NAMALWA (cell line): ENCODE results near the gene MAPKAPK5.
"Not testable (repeated sequence)": the region's sequence is repeated elsewhere in the genome, so short reads cannot be mapped to it uniquely, and the experiment has no call there.

ENCODE experiments used
- DNase-seq: peaks from one replicate; pipeline ENCODE4 v3.0.0-alpha.2; 2015; ENCODE audit warnings: low spot score

MAPKAPK5 gene

GRCh38 chr12:111886662-111887545, 44.9 kb downstream of the MAPKAPK5 start:
- DNase-seq, result no peak

DNA sequence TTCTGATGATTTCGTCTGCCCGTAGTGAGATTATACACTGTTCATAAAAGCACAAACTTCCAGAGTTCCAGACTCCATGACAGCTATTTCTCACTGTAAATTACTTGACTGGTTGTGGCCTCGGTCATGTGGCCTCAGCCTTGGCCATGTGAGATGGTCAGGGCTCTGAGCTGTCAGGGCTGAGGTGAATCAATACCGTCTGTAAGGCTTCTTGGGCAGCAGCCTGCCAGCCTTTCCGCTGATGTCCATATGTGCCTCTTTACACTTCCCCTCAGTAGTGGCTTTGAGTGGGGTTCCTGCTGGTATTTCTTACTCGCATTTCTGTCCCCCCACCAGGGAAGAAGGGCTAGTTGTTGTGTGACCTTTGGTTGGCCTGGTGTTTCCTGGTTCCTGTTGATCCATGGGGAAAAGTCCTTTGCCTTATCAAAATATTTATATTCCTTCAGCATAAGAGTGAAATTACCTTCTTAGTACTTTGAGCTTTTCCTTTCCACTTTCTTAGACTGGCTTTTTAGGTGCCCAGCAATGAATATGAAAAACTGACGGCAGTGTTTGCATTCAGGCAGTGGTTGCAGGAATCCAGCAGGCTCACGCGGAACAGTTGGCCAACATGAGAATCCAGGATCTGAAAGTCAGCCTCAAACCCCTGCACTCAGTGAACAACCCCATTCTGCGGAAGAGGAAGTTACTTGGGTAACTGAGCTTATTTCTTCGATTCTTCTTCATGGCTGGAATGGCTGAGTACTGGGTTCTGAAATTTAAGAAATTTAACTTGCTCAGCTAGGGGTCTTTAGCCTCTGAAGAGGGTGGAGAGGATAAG, 46.1 kb downstream of the MAPKAPK5 start:
- no peak for DNase-seq

GRCh38 chr12:111893287-111893686, 51.3 kb downstream of the MAPKAPK5 start:
- no peak for DNase-seq

DNA sequence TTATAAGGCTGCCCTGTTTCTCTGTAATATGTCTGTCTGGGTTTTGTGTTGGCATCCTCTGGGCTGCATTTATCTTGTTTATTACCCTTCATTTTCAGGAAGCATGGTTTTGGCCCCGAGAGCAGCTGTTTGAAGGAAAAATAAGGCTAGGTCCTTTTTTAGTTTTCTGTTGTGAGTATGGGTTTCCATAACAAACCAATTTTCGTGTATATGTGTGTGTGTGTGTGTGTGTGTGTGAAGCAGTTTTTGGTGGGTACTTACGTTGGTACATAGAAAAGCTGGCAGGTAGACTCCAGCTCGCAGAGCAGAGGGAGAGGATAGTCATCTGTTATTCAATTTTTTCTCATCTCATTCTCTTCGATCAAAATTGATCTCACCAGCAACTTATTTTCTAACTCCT, 52.5 kb downstream of the MAPKAPK5 start:
- DNase-seq, result no peak

DNA sequence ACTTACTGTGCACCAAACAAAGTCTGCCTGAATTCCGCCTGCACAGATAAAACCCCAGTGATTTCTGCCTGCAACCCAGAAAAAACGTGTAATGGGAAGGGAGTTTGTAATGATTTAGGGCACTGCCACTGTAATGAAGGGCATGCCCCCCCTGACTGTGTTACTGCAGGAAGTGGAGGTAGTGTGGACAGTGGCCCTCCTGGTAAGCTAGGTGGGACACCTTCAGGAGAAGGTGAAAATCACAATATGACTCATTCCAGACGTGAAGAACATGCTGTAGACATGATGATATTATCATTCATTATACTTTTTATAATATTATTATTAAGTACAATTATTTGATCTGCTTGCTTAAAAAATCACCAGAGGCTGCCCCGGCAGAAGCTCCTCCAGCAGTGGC, 59.2 kb downstream of the MAPKAPK5 start:
- no peak for DNase-seq

DNA sequence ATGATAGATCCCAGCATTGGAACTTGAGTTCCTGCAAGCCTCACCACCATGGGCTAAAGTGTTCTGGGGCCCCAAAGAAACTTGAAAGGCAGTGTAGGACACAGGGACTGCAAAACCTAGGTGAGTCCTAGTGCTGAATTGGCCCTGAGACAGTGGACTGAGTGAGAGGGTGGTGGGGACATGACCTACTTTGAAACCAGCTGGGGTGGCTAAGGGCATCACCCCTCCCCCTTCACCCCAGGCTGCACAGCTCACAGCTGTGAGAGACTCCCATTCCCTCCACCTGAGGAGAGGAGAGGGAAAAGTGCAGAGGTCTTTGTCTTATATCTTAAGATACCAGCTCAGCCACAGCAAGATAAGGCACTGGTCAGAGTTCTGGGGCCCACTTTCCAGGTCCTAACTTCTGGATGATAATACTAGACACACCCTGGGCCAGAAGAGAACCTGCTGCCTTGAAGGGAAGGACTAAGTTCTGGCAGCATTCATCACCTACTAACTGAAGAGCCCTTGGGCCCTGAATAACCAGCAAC, 62.5 kb downstream of the MAPKAPK5 start:
- DNase-seq, result no peak

- no peak for DNase-seq
These were observed 63.5 kb downstream of the MAPKAPK5 start for GRCh38 chr12:111905502-111905901.

DNA sequence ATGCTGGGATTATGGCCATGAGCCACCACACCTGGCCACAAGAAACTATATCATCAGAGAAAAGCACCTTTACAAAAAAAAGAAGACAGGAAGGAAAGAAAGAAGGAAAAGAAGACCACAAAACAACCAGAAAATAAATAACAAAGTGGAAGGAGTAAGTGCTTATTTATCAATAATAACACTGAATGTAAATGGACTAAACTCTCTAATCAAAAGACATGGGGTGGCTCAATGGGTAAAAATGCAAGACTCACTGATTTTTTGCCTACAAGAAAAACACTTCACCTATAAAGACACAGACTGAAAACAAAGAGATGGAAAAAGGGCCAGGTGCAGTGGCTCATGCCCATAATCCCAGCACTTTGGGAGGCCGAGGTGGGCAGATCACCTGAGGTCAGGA, 65.7 kb downstream of the MAPKAPK5 start:
- DNase-seq, result no peak

DNA sequence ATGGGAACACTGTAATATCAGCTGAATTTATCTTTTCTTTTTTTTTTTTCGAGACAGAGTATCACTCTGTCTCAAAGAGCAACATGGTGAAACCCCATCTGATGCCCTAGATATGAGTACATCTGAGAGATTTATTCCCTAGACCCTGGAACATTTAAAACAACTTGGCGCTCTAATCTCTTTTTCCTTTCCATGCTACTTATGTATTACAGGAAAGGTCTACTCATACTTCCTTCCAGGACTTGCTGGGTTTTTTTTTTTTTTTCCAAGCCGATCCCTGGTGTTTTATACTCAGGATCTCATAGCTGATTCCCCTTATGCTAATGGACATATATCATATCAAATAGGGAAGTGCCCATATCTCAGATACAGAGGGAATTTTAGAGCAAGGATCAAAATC, 83.1 kb downstream of the MAPKAPK5 start:
- DNase-seq, result no peak

- no peak for DNase-seq
These were observed 84.6 kb downstream of the MAPKAPK5 start for GRCh38 chr12:111926631-111927030.

- no peak for DNase-seq
These were observed 85.3 kb downstream of the MAPKAPK5 start for GRCh38 chr12:111927346-111927745.

GRCh38 chr12:111932241-111932640, 90.2 kb downstream of the MAPKAPK5 start:
- no peak for DNase-seq

DNA sequence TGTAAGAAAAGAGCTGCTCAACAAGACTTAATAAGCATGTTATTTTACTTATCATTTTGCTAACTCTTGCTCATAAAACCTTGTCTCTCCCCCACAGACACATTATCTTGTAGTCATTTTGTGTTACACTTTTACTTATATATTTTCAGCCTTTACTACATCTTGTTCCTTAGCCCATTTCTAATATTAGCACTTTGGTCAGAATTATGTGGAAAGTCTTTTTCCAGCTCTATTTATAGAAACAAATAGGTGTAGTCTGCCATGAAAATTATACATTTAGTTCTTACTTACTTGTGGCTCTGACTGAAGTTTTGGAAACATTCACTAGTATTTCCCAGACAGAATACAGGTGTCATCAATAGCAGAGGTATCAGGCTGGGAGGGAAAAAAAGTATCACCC, 94.8 kb downstream of the MAPKAPK5 start:
- DNase-seq, result no peak

- no peak for DNase-seq
These were observed 95.4 kb downstream of the MAPKAPK5 start for GRCh38 chr12:111937429-111937828.

DNA sequence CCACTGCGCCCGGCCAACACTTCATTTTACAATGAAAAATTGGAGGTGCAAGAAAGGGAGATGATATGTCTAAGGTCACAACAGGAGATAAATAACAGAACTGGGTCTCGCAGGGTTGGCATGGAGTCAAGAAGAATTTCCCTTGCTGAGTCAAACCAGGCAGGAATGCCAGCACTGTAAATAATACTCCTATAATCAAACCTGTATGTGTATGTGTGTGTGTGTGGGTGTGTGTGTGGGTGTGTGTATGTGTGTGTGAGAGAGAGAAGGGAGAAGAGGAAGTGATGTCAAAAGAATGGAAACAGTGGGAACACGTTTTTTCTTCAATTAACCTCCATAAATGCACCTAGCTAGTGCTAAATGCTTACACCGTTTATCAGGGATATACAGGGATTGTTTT, 100.5 kb downstream of the MAPKAPK5 start:
- DNase-seq, result no peak

- no peak for DNase-seq
These were observed 101.9 kb downstream of the MAPKAPK5 start for GRCh38 chr12:111943929-111944328.

- DNase-seq, result not testable (repeated sequence)
These were observed 109.1 kb downstream of the MAPKAPK5 start for GRCh38 chr12:111950961-111951676.
